Dermis microvascular lymphatic vessel endothelial cell (primary cell): ENCODE results near the gene MYO15B. TPM values are rescaled to one million over a fixed set of nuclear protein-coding genes. Genes with fewer than 3 reads are reported as not detected.

Source experiments
- DNase-seq, 2 donors: peaks; one replicate each; pipeline versions ENCODE4 v3.0.0 to v3.0.0-alpha.2; 2010; ENCODE audit warnings: low read depth in 2 of 2
- total RNA-seq: library from RNA; depleted of rRNA; stranded (reverse); fragments of >200 nt; gene quantifications from 2 replicates; pipeline ENCODE4 v1.2.1, GENCODE V29; 2014

The MYO15B gene
- total RNA-seq, 1 donor from 2014 or later, result 5.3 TPM

GRCh38 chr17:75602644-75603043 lies 15.0 kb downstream of the MYO15B start:
- no peak for DNase-seq

DNA sequence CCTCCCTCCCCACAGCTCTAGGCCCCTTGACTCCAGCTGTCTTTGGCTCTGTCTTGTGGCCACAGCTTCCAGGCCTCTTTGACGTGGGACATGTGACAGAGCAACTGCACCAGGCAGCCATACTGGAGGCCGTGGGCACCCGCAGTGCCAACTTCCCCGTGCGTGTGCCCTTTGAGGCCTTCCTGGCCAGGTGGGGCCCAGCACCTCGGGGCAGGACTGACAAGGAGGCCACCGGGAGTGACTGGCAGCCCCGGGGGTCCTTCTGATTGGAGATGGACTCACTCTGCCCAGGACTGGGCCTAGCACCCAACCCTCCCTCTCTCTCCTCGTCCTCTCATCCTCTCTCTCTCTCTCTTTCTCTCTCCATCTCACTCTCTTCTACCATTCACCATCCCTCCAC lies 15.5 kb downstream of the MYO15B start:
- DNase-seq, result no peak

- no peak for DNase-seq
These were observed 16.6 kb downstream of the MYO15B start for GRCh38 chr17:75604034-75604695.

DNA sequence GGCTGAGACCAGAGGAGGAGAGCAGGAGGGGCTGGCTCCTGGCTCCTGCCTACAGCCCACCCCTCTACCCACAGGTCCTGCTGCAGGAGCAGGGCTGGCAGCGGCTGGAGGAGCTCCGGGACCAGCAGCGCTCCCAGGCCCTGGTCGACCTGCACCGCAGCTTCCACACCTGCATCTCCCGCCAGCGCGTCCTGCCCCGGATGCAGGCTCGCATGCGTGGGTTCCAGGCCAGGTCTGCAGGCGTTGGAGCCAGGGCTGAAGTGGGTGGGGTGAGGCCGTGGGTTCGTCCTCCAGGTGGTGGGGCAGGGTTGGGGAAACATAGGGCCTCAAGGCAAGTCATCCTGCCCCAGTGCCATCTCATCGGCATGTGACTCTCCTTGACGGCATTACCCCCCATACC lies 18.2 kb downstream of the MYO15B start:
- DNase-seq, result no peak

DNA sequence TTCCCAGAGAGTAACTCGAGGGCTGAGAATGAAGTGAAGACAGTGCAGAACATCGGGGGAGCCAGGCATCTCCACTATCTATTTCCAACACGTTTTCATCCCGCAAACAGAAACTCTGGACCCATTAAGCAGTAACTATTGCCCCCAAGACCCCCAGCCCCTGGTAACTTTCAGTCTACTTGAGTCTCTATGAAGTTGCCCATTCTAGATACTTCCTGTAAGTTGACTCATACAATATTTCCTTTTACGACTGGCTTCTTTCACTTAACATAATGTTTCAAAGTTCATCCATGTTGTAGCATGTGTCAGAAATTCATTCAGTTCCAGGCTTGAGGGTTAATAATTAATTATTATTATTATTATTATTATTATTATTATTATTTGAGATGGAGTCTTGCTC lies 19.5 kb downstream of the MYO15B start:
- no peak for DNase-seq

DNA sequence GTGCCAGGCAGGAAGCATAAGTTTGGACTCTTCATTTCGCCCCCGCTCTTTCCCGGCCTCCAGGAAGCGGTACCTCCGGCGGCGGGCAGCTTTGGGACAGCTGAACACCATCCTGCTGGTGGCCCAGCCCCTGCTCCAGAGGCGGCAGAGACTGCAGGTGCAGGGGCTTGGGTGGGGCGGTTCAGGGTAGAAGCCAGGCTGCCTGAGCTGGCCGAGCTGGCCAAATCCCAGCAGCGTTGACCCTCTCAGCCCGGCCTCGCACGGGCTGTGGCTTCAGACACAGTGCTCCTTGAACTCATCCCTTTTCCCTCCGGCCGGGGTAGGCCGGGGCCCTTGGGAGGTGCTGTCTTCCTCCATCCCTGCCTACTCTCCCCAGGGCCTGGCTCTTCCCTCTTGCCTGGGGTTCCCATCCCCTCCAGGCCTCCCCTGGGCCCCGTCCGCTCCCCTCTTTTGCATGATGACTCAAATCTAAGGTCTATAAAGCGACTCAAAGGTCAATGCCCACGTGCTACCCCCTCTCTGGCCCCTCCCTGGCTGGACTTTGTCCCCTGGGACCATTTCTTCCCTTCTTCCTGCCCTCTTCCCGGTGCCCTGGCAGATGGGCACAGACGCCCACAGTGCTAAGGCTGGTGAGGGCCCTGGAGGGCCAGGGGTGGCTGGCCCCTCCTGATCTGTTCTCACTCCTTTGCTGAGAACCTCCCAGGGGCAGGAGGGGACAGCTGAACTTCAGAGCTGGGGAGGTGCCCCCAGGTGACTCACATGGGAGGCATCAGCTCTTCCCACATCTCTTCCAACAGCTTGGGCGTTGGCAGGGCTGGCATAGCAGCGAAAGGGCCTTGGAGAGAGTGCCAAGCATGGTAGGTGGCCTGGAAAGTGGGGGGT lies 22.7 kb downstream of the MYO15B start:
- no peak for DNase-seq

GRCh38 chr17:75611851-75612429 lies 24.3 kb downstream of the MYO15B start:
- no peak for DNase-seq

- DNase-seq, result no peak
These were observed 25.5 kb downstream of the MYO15B start for GRCh38 chr17:75612906-75613626.

DNA sequence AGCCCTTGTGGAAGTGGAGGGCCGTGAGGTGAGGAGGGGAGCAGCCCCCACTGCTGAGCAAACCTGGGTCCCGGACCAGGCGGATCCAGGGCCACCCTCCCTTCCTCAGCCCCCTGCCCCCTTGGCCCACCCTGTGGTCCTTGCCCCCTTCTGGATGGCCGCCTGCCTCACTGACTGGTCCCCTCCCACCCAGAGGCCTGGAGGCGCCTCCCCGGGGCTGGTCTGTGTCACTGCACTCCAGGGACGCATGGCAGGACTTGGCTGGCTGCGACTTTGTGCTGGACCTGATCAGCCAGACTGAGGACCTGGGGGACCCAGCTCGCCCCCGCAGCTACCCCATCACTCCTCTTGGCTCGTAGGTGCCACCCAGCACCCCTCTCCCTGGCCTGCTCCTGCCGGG lies 26.4 kb downstream of the MYO15B start:
- DNase-seq, result no peak

- DNase-seq, result no peak
These were observed 27.1 kb downstream of the MYO15B start for GRCh38 chr17:75614556-75615270.

- DNase-seq, result no peak
These were observed 27.7 kb downstream of the MYO15B start for GRCh38 chr17:75615301-75615700.

DNA sequence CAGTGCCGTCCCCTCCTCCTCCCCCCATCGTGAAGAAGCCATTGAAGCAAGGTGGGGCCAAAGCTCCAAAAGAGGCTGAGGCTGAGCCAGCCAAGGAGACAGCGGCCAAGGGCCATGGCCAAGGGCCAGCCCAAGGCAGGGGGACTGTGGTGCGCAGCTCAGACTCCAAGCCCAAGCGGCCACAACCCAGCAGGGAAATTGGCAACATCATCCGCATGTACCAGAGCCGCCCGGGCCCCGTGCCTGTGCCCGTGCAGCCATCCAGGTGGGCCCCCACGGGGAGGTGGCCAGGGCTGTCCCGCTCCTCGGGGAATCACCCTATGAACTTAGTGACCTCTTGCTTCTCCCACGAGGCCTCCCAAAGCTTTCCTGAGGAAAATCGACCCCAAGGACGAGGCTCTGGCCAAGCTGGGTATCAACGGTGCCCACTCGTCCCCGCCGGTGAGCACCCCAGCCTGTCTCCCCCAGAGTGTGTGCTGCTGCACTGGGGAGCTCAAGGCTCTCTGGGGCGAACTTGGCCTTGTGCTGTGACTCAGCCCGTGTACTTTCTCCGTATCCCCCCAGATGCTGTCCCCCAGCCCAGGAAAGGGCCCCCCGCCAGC lies 29.0 kb downstream of the MYO15B start:
- no peak for DNase-seq

GRCh38 chr17:75617218-75617617 lies 29.6 kb downstream of the MYO15B start:
- no peak for DNase-seq

DNA sequence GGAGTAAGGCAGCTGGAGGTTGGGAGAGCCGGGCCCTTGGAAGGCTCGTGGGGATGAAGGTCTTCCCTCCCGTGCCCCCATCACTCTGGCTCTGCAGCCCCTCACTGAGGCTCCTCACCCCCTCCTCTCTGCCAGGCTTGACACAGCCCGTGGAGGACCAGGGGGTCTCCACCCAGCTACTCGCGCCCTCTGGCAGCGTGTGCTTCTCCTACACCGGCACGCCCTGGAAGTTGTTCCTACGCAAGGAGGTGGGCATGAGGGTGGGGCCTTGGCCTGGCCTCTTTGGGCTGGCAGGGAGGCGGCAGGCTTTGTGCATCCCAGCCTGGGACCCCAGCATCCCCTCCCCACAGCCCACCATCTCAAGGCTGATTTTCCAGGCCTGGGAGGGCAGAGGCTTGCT lies 30.1 kb downstream of the MYO15B start:
- DNase-seq, result no peak

DNA sequence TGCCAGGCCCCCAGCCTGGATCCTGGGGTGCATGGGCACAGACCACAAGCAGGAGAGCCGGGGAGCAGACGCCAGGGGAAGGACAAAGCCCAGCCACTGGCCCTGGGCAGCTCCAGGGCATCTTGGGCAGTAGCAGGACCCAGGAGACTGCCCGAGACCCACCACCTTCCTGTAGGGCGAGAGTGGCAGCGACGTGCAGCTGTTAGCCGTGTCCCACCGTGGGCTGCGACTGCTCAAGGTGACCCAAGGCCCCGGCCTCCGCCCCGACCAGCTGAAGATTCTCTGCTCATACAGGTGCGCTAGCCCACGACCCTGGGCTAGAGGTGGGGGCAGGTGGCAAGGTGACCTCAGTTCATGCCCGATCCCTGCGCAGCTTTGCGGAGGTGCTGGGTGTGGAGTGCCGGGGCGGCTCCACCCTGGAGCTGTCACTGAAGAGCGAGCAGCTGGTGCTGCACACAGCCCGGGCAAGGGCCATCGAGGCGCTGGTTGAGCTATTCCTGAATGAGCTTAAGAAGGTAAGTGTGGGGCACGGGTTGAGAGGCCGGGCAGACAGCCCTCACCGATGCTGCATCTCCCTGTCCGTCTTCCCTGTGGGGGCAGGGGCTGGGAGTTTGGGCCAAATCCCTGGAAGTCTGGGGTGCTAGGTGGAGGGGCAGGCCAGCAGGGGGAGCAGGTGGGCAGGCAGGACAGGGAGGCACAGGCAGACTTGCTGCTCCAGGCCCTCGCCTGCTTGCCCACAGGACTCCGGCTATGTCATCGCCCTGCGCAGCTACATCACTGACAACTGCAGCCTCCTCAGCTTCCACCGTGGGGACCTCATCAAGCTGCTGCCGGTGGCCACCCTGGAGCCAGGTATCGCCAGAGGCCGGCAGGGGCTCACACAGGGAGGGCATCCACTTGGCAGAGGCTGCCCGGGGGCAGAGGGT lies 32.2 kb downstream of the MYO15B start:
- peak; percentile 6 to 53 for DNase-seq

GRCh38 chr17:75621489-75621888 lies 33.9 kb downstream of the MYO15B start:
- DNase-seq, result no peak

GRCh38 chr17:75622076-75622475 lies 34.5 kb downstream of the MYO15B start:
- no peak for DNase-seq

DNA sequence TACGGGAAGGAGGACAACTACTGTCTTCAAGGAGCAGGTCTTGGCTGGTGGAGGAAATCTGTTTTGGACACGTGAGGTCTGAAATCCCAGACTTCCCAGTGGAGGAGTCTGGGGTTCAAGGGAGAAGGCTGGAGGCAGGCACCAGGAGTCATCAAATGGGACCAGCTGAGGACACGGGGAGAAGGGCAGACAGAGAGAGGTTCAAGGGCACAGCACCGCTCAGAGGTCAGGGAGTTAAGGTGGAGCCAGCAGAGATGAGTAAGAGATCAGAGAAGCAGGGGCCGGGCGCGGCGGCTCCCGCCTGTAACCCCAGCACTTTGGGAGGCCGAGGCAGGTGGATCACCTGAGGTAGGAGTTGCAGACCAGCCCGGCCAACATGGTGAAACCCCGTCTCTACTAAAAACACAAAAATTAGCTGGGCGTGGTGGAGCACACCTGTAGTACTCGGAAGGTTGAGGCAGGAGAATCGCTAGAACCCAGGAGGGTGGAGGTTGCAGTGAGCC lies 35.2 kb downstream of the MYO15B start:
- no peak for DNase-seq

DNA sequence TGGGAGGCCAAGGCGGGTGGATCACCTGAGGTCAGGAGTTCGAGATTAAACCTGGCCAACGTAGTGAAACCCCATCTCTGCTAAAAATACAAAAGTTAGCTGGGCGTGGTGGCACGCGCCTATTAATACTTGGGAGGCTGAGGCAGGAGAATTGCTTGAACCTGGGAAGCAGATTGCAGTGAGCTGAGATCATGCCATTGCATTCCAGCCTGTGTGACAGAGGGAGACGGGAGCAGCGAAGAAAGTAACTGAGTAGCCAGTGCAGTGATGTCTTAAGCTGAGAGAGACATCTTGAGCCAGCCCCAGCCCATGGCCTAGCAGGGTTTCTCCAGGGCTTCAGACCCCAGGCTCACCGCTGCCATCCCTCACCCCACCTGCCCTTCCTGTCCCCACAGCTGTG lies 35.8 kb downstream of the MYO15B start:
- DNase-seq, result no peak

DNA sequence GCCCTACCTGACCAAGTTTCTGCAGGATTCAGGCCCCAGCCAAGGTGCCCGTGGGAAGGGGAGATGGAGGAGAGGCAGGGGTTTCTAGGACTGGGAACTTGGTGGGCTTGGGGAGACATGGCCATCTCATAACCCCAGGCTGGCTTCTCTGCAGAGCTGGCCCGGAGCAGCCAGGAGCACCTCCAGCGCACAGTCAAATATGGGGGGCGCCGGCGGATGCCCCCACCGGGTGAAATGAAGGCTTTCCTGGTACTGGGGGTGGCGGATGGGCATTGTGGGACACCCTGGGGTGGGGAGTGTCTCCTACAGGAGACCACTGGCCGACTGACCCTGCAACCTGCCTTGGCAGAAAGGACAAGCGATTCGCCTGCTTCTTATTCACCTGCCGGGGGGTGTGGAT lies 36.4 kb downstream of the MYO15B start:
- no peak for DNase-seq
